Nephron (organoid): ENCODE measurements around the gene ZNF503.

ENCODE experiments used
- H3K27ac Mint-ChIP-seq, 3 experiments: 2 replicates each; pipeline ENCODE4 v1.8.0; 2020; ENCODE audit warnings: mixed read lengths in 3 of 3, mild to moderate bottlenecking in 2 of 3, moderate library complexity in 1 of 3
- H3K27me3 Mint-ChIP-seq: 2 replicates; pipeline ENCODE4 v1.8.0; 2021; ENCODE audit warnings: low read depth, mild to moderate bottlenecking, moderate library complexity, mixed read lengths
- H3K36me3 Mint-ChIP-seq: 2 replicates; pipeline ENCODE4 v1.8.0; 2020; ENCODE audit warnings: low read depth, mixed read lengths
- H3K4me1 Mint-ChIP-seq: 2 replicates; pipeline ENCODE4 v1.8.0; 2020; ENCODE audit warnings: mixed read lengths
- H3K4me3 Mint-ChIP-seq, 3 experiments: 2 replicates each; pipeline ENCODE4 v1.8.0; 2020; ENCODE audit warnings: mild to moderate bottlenecking in 3 of 3, mixed read lengths in 3 of 3, moderate library complexity in 2 of 3
- H3K9me3 Mint-ChIP-seq: 2 replicates; pipeline ENCODE4 v1.8.0; 2020; ENCODE audit warnings: mixed read lengths
- TF ChIP-seq, protein P1 (sequence below), 3 experiments: fragments of 200-600 bp; sonication (generic); IDR thresholded peaks; one replicate each; pipeline ENCODE4 v1.5.0; 2021; ENCODE audit warnings: antibody characterized with exemption in 3 of 3; ENCODE audit not compliant: unreplicated experiment in 3 of 3

Gene ZNF503

DNA sequence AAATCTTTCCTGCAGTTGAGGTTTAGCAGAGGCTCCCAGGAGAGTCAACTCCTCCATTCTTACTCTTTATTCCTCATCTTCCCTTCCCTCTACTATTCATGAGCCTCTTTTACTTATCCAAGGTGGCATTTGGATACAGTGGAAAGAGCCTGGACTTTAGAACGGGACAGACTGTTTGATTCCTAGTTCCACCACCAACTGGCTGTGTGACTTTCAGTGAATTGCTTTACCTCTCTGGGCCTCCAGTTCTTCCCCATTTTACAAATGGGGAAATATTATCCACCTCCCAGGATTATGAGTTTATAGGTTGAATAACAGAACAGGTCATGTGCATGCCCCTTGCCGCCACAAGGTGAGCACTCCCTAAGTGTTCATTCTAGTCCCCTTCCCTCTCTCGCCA is 49.9 kb downstream of the ZNF503 start:
- H3K27ac Mint-ChIP-seq = no peak overlapping the region
- no peaks in the 10 kb centered on the region for H3K9me3 Mint-ChIP-seq
- H3K4me1 Mint-ChIP-seq = peaks cover 14% of the 10 kb centered on the region
- TF ChIP-seq, protein P1, sequence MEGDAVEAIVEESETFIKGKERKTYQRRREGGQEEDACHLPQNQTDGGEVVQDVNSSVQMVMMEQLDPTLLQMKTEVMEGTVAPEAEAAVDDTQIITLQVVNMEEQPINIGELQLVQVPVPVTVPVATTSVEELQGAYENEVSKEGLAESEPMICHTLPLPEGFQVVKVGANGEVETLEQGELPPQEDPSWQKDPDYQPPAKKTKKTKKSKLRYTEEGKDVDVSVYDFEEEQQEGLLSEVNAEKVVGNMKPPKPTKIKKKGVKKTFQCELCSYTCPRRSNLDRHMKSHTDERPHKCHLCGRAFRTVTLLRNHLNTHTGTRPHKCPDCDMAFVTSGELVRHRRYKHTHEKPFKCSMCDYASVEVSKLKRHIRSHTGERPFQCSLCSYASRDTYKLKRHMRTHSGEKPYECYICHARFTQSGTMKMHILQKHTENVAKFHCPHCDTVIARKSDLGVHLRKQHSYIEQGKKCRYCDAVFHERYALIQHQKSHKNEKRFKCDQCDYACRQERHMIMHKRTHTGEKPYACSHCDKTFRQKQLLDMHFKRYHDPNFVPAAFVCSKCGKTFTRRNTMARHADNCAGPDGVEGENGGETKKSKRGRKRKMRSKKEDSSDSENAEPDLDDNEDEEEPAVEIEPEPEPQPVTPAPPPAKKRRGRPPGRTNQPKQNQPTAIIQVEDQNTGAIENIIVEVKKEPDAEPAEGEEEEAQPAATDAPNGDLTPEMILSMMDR (IDR thresholded peaks at IDR 0.05; ENCODE audit: unreplicated experiment in 3 of 3) = no peak
- H3K27me3 Mint-ChIP-seq = peaks cover 26% of the 10 kb centered on the region
- no peak overlapping the region for H3K4me3 Mint-ChIP-seq
- H3K36me3 Mint-ChIP-seq = no peaks in the 10 kb centered on the region

DNA sequence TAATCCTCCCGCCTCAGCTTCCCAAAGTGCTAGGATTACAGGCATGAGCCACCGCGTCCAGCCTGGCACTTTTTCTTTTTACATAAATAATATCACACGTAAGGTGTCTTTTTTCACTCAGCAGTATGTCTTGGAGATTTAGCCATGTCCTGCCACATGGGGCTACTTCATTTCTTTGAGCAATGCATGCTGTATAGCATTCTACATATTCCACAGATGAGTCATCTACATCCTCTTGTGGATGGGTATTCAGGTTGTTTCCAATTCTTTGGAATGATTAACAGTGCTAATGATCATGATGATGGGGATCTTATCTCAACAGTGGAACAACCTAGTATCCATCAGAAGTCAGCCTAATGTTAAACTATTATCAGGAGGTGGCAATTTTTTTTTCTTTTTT is 50.8 kb downstream of the ZNF503 start:
- peaks cover 27% of the 10 kb centered on the region for H3K27me3 Mint-ChIP-seq
- TF ChIP-seq, protein P1 (IDR thresholded peaks at IDR 0.05; ENCODE audit: unreplicated experiment in 3 of 3) = no peak
- H3K4me1 Mint-ChIP-seq = peaks cover 14% of the 10 kb centered on the region
- no peak overlapping the region for H3K27ac Mint-ChIP-seq
- H3K36me3 Mint-ChIP-seq = no peaks in the 10 kb centered on the region
- no peak overlapping the region for H3K4me3 Mint-ChIP-seq
- no peaks in the 10 kb centered on the region for H3K9me3 Mint-ChIP-seq
